WI38 (cell line): ENCODE measurements around the gene GARS1.

ENCODE experiments used
- H3K4me3 ChIP-seq: 2 replicates; pipeline ENCODE4 v1.5.1; 2011; ENCODE audit warnings: low read depth, mild to moderate bottlenecking, control low read depth, low read length
- TF ChIP-seq, protein P1 (sequence below): IDR thresholded peaks from 2 replicates; pipeline ENCODE4 v1.5.1; 2012; ENCODE audit warnings: low read depth, mild to moderate bottlenecking, control low read depth, low read length

The GARS1 gene

DNA sequence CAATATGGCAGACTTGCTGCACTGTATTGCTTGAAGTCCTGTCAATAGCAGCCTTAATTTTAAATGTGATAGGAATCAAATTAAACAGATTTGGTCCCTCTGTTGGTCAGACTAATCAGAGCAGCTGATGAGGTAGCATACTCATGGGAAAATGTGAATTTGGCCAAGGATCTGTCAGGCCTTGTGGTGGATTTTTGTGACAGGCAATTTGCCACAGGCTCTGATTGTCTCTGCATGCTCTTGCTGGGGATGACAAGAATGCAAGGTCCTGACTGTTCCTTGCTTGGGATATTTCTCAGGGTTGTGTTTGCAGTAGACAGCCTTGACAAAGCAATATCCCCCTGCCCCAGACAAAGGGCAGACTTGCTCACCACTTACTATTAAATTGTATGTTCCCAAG is 41.5 kb upstream of the GARS1 start:
- TF ChIP-seq, protein P1, sequence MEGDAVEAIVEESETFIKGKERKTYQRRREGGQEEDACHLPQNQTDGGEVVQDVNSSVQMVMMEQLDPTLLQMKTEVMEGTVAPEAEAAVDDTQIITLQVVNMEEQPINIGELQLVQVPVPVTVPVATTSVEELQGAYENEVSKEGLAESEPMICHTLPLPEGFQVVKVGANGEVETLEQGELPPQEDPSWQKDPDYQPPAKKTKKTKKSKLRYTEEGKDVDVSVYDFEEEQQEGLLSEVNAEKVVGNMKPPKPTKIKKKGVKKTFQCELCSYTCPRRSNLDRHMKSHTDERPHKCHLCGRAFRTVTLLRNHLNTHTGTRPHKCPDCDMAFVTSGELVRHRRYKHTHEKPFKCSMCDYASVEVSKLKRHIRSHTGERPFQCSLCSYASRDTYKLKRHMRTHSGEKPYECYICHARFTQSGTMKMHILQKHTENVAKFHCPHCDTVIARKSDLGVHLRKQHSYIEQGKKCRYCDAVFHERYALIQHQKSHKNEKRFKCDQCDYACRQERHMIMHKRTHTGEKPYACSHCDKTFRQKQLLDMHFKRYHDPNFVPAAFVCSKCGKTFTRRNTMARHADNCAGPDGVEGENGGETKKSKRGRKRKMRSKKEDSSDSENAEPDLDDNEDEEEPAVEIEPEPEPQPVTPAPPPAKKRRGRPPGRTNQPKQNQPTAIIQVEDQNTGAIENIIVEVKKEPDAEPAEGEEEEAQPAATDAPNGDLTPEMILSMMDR = no peak
- no peak overlapping the region for H3K4me3 ChIP-seq

DNA sequence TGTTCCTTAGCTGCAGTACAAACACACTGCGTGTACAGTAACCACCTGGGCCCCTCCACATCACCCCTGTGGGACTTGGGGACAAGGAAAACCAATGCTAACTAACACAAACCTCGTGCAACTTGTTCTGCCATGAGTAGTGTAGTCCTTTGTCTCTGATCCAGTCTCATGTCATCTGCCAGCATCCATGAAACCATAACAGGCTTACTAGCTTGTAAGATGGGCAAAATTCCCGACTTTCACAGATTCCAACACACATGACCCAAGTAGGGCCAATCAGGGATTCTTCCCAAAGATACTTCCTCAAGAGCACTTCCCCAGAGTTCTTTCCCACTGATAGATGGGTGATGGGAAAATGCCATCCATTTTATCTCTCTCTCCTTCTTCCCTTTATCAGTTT is 41.1 kb upstream of the GARS1 start:
- TF ChIP-seq, protein P1 = no peak
- no peak overlapping the region for H3K4me3 ChIP-seq

DNA sequence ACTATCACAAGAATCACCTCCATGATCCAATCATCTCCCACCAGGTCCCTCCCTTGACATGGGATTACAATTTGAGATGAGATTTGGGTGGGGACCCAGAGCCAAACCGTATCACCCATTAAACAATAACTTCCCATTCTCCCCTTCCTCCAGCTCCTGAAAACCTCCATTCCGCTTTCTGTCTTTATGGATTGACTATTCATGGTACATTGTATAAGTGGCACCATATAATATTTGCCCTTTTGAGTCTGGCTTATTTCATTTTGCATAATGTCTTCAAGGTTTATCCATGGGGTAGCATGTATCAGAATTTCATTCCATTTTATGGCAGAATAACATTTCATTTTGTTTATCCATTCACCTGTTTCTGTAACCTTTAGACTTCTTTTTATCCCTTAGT is 39.2 kb upstream of the GARS1 start:
- TF ChIP-seq, protein P1 = no peak
- H3K4me3 ChIP-seq = no peak overlapping the region

DNA sequence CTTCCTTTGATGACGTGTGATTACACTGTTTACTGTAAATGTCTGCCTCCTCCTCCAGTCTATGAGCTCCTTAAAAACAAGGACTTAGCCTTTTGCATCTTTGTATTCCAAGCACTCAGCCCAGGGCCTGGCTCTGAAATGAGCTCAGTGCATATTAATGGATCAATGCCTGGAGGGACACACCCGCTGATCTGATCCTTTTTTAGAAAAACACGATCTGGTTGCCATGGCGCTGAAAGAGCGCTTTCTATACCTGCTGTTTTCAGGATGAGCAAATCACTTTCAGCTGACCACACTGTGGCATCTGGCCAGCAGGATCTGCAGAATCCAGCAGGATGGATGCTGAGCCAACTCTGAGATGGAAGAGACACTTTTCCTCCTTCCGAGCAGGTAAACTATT is 37.8 kb upstream of the GARS1 start:
- TF ChIP-seq, protein P1 = no peak
- H3K4me3 ChIP-seq = no peak overlapping the region

DNA sequence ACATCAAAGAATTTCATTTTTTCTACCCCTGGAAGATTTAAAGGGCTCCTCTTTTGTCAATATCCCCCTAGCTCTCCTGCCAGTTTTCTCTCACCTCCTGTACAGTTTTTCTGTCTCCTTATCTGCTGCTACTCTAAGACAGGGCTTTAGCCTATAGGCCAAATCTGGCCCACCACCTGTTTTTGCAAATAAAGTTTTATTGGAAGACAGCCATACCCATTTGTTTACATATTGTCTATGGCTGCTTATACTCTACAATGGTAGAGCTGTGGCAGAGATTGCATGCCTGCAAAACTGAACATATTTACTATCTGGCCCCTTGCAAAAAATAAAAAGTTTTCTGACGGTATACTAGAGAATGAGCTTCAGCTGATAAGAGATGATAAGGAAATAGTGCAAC is 37.4 kb upstream of the GARS1 start:
- no peak overlapping the region for H3K4me3 ChIP-seq
- TF ChIP-seq, protein P1 = no peak

DNA sequence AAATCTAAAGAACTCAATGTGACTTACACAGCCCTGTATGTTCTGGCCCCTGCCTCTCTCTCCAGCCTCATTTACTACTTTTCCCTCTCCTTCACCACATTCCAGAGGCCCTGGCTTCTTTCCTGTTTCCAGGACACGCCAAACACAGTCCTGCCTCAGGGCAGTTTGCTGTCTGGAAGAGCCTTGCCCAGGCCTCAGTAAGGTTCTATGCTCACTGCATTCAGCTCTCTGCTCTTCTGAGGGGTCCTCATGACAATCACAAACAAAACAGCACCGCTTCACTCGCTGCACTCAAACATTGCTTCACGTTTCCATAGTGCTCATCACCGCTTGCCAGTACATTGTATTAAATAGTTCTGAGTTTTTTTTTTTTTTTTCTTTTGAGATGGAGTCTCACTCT is 35.1 kb upstream of the GARS1 start:
- no peak overlapping the region for H3K4me3 ChIP-seq
- TF ChIP-seq, protein P1 = no peak

DNA sequence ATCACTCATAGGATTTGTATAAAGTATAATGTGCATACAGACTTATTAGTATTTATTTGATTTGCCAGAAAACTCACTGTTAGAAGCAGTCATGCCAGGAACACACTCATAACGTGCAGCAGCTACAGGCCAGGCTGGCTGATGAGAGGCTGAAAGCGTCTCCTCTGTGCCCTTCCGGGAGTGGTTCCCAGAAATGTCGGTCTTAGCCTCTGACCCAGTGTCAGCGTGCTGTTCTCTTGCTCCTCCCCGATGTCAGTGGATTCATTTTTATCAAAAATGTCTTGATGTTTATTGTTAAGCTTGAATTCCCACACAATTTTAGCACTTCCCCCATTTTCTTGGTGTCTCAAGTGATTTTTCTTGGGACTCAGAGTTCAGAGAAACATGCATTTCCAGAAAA is 33.3 kb upstream of the GARS1 start:
- no peak overlapping the region for H3K4me3 ChIP-seq
- TF ChIP-seq, protein P1 = no peak
